Left lung (tissue), 10 donors: ENCODE measurements around the gene SFXN5. TPM values are rescaled to one million over a fixed set of nuclear protein-coding genes. Genes with fewer than 3 reads are reported as not detected.

Experiments
- ATAC-seq: fragments of 200-7000 bp; cut with Tn5 transposase; one replicate; pipeline ENCODE4 v1.9.1; 2020; ENCODE audit warnings: moderate library complexity
- DNase-seq, 4 donors: peaks; one replicate each; pipeline ENCODE4 v3.0.0-alpha.2; 2013 to 2020
- H3K27ac ChIP-seq, 2 donors: fragments of 200-600 bp; sonication (generic) in 1 of 2; one replicate each; pipeline versions ENCODE4 v1.5.0 to v1.8.0; 2020 to 2021
- H3K27me3 ChIP-seq, 2 donors: fragments of 200-600 bp; sonication (generic) in 1 of 2; one replicate each; pipeline versions ENCODE4 v1.5.0 to v1.8.0; 2020 to 2021
- H3K36me3 ChIP-seq, 2 donors: fragments of 200-600 bp; sonication (generic) in 1 of 2; one replicate each; pipeline versions ENCODE4 v1.5.0 to v1.8.0; 2020 to 2021
- H3K4me1 ChIP-seq, 2 donors: fragments of 200-600 bp; one replicate each; pipeline ENCODE4 v1.8.0; 2021
- H3K4me3 ChIP-seq, 2 donors: fragments of 200-600 bp; sonication (generic) in 1 of 2; one replicate each; pipeline versions ENCODE4 v1.5.0 to v1.8.0; 2020 to 2021; ENCODE audit warnings: mild to moderate bottlenecking in 1 of 2
- H3K9me3 ChIP-seq, 2 donors: fragments of 200-600 bp; sonication (generic) in 1 of 2; one replicate each; pipeline versions ENCODE4 v1.5.0 to v1.8.0; 2020 to 2021
- intact Hi-C, 2 donors: fragments of 100-400 bp; cut with DNase I; formaldehyde crosslinking; loops; one replicate each; pipeline versions ENCODE4 v1.11.2 to v1.14.2; 2022
- polyA plus RNA-seq, 6 donors: library from polyadenylated mRNA; unstranded; fragments of 120-200 nt; gene quantifications; one replicate each; pipeline ENCODE4 v1.2.1, GENCODE V29; 2013; ENCODE audit not compliant: insufficient read length in 6 of 6
- total RNA-seq, 2 donors: library from RNA; stranded (reverse); fragmentation: NEBNext Ultra II Directional; extraction: Animal tissue kit (Norgen Biotek cat#: 25700); gene quantifications; one replicate each; pipeline ENCODE4 v1.2.1, GENCODE V29; 2021
- TF ChIP-seq, protein P1 (sequence below), 2 donors: fragments of 200-600 bp; sonication (generic) in 1 of 2; IDR thresholded peaks; one replicate each; pipeline versions ENCODE4 v1.5.0 to v1.8.0; 2021; ENCODE audit warnings: antibody characterized with exemption in 2 of 2
- donor health status: DM: no; HTN: yes; CAD: no.
- donor health status: DM: no; HTN: no; CAD: no.

Gene SFXN5
- total and polyA plus RNA-seq, 8 donors, result 14.5 to 21.1 (median 15.8) TPM

DNA sequence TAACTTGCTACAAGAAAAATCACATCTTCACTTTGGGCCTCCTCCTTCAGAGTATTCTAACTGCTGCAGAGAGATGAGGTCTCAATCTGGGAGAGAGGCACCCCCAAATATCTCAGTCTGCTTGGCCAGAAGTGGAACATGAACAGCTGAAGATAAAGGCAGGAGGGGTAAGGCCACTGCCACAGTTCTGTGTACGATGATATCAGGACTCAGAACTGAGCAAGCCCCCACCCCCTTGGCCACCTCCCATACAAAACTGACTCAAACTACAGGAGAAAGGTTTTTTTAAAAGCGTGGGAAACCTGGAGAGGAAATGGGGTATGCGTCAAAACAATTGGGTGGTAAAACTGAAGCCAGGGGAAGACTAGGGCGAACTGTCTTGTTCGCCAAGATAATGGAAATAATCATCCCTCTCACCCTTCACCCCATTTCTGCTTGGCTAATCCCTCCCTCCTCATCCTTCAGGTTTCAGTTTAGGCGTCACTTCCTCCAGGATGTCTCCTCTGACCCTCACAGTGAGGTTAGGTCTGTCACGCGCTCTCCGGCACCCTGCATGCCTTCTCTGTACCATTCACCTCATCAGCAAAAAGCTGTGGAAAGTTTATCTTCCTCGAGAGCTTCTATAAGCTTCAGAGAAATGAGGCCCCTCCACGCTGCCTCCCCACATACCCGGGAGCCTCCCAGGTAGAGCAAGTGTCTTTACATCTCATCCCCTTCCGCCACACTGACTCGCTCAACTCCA lies 64.4 kb downstream of the SFXN5 start:
- ATAC-seq, result no peak
- peaks cover 0 to 33% of the 10 kb centered on the region in 2 donors for H3K36me3 ChIP-seq
- no peaks in the 10 kb centered on the region for H3K4me1 ChIP-seq
- intact Hi-C loops, result no loop called here
- no peak for DNase-seq
- peaks cover 0 to 6% of the 10 kb centered on the region in 2 donors for H3K9me3 ChIP-seq
- no peak overlapping the region for H3K27ac ChIP-seq
- TF ChIP-seq, protein P1, sequence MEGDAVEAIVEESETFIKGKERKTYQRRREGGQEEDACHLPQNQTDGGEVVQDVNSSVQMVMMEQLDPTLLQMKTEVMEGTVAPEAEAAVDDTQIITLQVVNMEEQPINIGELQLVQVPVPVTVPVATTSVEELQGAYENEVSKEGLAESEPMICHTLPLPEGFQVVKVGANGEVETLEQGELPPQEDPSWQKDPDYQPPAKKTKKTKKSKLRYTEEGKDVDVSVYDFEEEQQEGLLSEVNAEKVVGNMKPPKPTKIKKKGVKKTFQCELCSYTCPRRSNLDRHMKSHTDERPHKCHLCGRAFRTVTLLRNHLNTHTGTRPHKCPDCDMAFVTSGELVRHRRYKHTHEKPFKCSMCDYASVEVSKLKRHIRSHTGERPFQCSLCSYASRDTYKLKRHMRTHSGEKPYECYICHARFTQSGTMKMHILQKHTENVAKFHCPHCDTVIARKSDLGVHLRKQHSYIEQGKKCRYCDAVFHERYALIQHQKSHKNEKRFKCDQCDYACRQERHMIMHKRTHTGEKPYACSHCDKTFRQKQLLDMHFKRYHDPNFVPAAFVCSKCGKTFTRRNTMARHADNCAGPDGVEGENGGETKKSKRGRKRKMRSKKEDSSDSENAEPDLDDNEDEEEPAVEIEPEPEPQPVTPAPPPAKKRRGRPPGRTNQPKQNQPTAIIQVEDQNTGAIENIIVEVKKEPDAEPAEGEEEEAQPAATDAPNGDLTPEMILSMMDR (IDR thresholded peaks at IDR 0.05), result no peak
- H3K27me3 ChIP-seq, result no peaks in the 10 kb centered on the region
- no peak overlapping the region for H3K4me3 ChIP-seq

DNA sequence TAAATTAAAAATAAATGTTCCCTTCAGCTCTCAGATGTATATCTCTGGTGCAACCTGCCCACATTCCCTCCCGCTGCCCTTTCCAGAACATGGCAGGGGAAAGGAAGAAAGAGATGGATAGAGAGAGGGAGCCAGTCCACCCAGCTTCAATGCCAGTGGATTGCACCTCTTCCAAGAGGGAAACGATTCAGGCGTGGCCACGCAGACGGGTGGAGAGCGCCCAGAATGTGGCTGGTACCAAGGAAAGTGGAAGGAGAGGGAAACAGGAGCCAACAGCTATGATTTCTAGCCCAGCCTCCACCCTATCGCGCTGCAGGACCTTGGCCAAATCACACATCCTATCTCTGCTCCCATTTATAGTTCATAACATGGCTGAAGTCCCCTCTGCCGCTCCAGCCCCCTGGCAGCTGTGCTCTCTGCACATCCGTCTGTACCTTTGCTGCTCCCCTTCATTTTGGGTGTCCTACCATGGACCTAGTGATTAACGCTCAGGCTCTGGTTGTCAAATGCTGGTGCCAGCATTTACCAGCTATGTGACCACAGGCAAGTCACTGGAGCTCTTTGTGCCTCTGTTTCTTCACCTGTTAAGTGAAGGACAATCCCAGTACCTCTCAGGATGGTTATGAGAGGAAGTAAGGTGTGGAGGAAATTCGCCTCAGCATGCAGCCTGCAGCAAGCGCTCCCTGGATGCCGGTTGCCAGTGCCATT lies 66.5 kb downstream of the SFXN5 start:
- no peak for DNase-seq
- TF ChIP-seq, protein P1 (IDR thresholded peaks at IDR 0.05), result no peak
- Histone ChIP-seq H3K4me1 (no peaks in the 10 kb centered on the region), H3K27me3 (no peaks in the 10 kb centered on the region), H3K4me3 (no peak overlapping the region), H3K36me3 (peaks cover 0 to 39% of the 10 kb centered on the region in 2 donors), H3K27ac (no peak overlapping the region), H3K9me3 (peaks cover 0 to under 1% of the 10 kb centered on the region in 2 donors)
- no peak for ATAC-seq
- intact Hi-C loops, result no loop called here

DNA sequence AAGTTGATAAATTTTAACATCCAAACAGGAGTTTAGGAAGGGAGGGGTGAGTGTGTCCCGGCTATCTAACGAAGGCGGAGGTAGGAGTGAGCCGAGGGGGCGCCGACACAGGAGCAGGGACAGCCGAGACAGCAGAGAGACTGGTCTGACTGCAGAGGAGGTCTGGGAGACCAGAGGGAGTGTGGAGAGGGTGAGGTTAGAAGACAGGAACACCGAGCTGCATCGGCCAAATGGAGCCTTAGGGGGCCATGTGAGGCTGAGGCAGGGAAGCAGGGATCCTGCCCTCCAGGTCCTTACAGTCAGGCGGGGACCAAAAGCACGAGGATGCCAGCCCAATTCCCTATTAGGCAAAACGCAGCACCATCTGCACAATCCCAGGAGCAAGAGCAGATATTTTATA lies 67.0 kb downstream of the SFXN5 start:
- H3K9me3 ChIP-seq, result no peaks in the 10 kb centered on the region
- no peaks in the 10 kb centered on the region for H3K4me1 ChIP-seq
- TF ChIP-seq, protein P1 (IDR thresholded peaks at IDR 0.05), result no peak
- no peak overlapping the region for H3K27ac ChIP-seq
- H3K27me3 ChIP-seq, result no peaks in the 10 kb centered on the region
- H3K4me3 ChIP-seq, result no peak overlapping the region
- ATAC-seq (no peak), DNase-seq (no peak)
- intact Hi-C loops, result no loop called here
- H3K36me3 ChIP-seq, result peaks cover 0 to 35% of the 10 kb centered on the region in 2 donors

DNA sequence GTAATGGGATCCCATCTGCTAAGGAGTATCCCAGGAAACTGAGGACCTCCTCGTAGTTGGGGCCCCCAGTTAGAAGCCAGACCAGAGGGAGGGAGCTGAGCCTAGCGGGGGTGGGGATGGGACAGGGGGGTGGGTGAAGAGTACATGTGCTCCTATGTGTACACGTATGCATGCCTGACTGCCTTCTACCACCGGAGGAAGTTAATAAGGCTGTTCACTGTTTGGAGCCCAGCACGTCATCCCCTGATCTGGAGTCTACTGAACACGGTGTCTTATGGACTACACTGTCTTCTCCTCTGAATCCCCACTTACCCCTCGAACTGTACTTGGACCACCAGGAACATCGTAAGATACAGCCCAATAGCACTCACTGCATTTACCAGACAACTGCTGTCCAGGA lies 68.5 kb downstream of the SFXN5 start:
- TF ChIP-seq, protein P1 (IDR thresholded peaks at IDR 0.05), result no peak
- no peak overlapping the region for H3K4me3 ChIP-seq
- H3K27ac ChIP-seq, result no peak overlapping the region
- no peaks in the 10 kb centered on the region for H3K27me3 ChIP-seq
- DNase-seq, result no peak
- ATAC-seq, result no peak
- peaks cover 0 to 33% of the 10 kb centered on the region in 2 donors for H3K36me3 ChIP-seq
- no peaks in the 10 kb centered on the region for H3K4me1 ChIP-seq
- no peaks in the 10 kb centered on the region for H3K9me3 ChIP-seq
- intact Hi-C loops, result no loop called here

DNA sequence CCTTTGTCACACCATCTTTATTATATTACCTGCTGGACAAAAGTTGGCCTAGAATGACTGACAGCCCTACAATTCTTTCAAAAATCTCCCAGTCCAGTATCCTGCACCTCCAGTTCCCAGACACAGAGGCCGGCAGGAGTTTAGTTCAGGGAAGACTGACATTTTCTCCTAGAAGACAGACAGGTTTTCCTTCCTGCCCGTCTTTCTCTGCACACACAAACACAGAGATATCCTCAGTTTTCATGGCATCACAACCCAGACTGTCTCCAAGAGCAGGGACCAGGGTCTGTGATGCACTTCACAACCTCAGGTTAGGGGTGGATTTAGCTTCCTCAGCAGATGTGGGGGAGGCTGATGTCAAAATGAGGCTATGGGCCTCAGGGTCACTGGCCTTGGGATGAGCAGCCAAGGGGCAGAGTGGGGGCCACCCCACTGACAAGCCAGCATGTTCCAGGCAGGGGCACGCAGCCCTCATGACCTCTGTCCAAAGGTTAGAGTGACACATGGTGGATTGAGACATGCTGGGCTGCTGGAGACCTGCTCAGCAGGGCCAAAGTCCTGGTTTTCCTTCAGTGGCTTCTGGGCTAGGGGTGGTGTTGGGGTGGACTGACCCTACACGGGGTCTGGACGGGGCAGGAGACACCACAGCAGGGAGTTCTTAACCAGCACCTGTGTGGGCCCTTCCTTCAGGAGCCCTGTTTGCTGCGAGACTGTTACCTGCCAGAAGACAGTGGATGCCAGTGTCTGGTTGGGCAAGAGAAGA lies 70.5 kb downstream of the SFXN5 start:
- Histone ChIP-seq H3K27ac (no peak overlapping the region), H3K4me1 (no peaks in the 10 kb centered on the region), H3K9me3 (no peaks in the 10 kb centered on the region), H3K4me3 (no peak overlapping the region), H3K36me3 (peaks cover 0 to 41% of the 10 kb centered on the region in 2 donors), H3K27me3 (no peaks in the 10 kb centered on the region)
- intact Hi-C loops, result no loop called here
- TF ChIP-seq, protein P1 (IDR thresholded peaks at IDR 0.05), result no peak
- ATAC-seq (no peak), DNase-seq (no peak)
